ENCODE data around the gene ITGA11.

Gene ITGA11

DNA sequence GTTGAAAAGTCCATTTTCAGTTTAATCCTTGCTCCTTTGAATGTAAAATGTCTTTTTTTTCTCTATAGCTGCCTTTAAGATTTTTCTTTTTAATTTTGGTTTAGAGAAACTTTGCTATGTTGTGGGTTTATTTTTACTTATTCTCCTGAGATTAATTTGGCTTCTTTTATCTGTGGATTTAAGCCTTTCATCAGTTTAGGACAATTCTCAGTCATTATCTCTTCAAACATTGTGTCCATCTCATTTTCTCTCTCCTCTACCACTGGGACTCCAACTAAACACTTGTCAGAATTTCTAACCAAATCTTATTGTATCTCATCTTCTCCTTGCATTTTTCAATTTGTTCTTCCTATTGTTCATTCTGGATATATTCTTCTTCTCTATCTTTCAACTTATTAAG, 12.4 kb upstream of the ITGA11 start:
- DNase-seq = no peak

DNA sequence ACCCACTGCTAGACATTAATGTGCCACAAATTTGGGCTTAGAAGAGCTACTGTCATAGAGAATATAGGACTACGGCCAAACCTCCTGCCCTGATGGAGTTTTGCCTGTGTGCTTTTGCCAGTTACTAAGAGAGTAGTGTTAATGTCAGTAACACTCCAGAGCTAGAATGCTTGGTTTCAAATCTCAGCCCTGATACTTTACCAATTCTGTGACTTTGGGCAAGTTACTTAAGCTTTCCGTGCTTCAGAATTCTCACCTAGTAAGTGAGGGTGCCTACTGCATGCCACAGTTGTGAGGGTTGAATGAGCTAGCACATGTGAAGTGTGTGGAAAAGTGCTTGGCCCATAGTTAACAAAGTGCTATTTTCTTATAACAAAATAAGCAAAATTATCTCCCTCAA, 10.9 kb upstream of the ITGA11 start:
- DNase-seq = no peak

DNA sequence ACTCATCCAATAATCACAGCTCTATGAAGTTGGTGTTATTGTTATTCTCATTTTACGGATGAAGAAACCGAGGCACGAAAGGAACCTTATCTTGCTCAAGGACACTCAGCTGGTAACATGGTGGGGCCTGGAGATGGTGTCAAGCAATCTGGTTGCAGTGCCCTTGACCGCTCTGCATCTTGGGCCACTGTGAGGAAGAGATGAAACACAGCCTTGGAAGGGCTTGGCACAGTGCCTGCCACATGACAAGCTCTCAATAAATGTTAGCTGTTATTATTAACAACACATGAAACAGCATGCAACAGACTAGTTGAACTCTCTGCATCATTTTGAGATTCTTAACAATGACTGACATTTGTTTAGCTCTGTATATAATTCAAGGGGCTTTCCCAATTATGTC, 10.1 kb upstream of the ITGA11 start:
- no peak for DNase-seq

DNA sequence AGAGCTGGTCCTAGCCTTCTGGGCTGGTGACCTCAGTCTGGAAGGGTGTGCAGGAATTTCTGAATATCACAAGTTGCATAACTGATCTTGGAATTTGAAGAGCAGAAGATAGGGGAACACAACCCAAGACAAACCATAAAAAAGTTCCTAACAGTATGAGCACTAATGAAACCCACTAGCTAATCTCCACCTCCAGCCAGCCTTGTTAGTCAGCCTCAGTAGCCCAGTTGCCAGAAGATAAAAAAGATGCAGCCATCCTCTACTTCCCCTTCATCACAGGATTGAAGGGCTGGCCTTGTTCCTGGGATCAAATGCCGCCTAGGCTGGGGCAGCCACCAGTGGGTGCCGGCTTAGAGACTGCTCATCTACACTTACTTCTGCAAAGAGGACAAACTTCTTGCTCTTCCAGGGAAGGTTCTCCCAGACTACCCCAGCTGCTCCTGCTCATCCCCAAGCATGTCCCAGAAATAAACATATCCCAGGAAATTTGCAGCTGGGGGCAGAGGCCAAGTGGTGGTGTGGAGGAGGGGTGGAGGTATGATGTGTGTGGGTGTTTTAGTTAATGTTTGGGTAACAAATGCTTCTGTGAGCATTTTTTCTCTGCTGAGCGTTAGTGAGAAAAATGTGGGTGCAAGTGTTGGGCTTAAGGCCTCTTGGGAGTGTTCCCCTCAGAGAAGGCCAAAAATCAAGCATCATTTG, 9.2 kb upstream of the ITGA11 start:
- DNase-seq = no peak

DNA sequence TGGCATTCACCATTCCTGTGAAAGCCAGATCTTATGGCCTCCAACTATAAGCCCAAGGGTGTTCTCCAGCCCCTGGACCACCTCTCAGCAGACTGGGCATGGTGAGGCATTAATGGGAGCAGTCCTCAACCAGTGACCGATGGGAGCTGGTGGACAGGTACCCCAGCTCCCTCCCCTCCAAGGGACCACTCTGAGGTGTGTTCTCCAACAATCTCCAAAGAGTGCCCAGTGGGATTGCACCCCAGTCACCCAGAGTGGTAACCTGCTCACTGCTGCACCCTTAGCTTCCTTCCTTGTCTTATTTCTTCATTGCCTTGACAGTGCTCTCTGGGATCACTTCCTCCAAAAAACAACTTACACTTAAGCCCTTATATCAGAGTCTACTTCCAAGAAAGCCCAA, 8.2 kb upstream of the ITGA11 start:
- no peak for DNase-seq

DNA sequence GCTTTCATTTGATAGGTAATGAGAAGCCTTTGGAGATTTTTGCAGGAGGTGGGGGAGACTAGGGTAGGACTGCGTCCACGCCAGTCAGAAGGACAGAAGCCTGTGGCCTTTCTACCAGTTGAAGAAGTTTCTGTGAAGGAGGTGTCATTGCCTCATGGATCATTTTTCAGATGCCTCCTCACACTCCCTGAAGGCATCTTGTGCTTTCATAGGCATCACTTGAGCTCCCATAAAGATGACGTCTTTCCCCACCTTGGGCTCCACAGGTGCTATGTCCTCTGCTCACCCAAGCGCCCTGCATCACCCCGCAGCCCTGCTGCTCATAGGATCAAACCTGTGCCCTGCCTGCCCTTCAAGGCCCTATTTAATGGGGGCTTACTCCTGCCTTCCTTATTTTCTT, 7.5 kb upstream of the ITGA11 start:
- no peak for DNase-seq

DNA sequence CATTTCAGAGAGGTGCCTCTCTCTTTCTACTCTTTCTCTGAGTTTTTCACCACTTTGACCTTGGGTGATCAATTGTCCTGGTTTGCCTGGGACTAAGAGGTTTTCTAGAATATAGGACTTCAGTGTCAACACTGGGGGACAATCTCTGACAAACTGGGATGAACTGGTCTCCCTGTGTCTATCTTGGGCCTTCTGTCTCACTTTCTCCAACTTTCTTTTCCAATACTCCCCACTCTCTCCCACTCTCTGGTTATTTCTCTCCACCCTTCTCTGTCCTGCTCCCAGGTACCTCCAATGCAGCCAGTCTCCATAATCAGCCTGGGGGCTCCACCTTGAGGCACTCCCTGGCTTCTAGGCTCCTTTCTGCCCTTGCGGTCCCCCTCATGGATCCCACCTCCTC, 4.7 kb upstream of the ITGA11 start:
- DNase-seq = no peak

DNA sequence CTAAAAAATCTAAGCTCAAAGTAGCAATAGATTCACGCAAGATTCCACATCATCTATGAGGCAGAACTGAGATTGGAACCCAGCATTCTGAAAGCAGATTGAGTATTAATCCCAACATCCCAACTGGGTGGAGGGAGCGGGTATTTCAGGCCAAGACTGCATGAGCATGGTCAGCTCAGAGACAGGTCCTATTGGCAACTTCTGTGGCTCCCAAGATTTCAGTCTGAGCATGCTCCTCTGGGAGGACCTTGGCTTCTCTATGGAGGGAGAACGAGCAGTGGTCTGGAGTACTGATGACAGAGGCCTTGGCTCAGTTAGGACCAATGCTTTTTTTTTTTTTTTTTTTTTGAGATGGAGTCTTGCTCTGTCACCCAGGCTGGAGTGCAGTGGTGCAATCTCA, 4.0 kb upstream of the ITGA11 start:
- no peak for DNase-seq

DNA sequence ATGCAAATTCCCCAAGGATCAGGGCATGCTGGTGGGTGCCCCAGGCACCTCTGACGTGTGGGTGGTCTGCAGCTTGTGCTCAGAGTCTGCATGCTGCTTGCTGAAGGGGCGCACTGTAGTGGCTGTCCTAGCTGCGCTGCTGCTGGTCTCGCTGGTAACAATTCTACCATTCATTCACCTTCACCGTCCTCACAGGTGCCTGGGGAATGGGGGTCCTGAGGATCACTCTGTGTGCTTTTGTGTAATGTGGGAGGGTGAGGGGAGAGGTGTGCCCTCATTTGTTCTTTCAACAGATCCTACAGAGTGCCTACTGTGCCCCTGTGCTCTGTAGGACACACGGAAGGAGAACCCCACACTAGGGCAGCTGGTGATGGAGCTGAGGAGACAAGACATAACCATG, 2.1 kb upstream of the ITGA11 start:
- no peak for DNase-seq

DNA sequence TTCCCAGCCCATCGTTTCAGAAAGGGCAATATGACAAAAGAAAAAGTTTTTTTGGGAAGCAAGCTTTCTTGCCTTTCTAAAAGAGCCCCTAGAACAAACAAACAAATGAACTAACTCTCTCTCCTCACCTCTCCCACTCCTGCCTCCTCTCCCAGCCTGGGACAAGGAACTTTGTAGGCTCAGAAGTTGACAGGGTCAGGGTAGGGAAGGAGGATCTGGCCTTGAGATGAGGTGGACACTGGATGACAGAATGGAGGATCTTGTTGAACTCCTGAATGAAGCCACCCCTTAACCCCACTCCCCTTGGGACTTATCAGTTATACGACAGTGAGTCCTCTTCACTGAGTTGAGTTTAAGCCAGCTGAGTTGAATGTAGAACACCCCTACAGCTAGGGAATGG, 1.6 kb upstream of the ITGA11 start:
- DNase-seq = no peak

DNA sequence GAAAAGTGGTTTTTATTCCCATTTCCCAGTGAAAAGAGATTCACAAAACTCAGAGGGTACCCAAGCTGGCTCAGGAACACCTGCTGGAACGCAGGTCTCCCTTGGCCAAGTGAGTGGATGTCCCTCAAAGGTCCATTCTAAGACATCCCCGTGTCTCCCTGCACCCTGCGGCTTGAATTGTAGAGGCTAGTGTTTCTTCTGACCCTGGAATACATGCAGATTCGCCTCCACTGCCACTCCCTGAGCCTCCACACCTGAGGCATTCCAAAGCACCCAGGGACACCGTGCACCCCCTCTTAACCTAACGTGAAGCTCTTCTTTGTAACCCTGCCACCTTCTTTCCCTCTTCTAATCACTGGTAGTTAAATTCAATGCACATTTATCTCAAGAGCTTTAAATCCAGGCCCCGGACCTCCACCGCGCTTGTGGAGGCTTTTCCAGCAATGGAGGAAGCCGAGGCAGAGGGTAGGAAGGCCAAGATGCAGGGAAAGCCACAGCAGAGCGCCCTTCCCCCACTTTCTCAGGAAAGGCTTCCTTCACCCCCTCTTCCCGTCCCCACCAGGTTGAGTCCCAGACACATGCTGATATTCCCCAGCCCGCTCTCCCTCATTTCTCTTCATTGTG, 590 bp upstream of the ITGA11 start:
- DNase-seq = no peak

DNA sequence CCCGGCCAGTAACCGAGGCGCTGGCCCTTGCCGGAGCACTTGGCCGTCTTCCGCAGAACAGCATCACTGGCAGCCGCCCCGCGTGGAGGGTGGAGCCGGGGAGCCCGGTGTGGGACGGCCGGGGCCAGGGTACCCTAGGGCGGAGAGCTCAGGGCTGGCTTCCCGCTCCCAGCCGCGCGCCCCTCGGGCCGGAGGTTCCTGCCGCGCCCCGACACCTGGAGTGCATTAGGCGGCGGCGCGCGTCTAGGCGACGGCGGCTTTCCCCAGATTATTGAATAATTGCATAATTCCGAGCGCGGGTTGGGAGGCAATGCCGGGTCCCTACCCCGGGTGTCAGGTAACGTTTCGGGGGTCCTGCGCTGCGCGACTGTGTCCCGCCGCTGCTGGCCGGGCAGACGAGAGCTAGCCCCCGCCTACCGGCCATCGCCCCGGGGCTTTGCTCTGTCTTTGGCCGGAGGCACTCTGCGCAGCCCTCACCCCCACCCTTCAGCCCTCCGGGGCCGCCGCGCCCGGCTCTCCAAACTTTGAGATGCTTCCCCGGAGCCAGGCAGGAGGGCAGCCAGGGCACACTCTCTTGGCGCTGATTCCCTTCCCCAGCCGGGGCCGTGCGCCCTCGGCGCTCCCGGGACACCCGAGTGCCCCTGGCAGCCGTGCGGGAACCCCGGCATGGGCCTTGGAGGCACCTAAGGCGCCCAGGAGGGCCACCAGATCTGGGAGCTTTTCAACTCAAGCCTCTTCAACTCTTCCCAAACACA, 749 bp downstream of the ITGA11 start:
- DNase-seq = no peak

DNA sequence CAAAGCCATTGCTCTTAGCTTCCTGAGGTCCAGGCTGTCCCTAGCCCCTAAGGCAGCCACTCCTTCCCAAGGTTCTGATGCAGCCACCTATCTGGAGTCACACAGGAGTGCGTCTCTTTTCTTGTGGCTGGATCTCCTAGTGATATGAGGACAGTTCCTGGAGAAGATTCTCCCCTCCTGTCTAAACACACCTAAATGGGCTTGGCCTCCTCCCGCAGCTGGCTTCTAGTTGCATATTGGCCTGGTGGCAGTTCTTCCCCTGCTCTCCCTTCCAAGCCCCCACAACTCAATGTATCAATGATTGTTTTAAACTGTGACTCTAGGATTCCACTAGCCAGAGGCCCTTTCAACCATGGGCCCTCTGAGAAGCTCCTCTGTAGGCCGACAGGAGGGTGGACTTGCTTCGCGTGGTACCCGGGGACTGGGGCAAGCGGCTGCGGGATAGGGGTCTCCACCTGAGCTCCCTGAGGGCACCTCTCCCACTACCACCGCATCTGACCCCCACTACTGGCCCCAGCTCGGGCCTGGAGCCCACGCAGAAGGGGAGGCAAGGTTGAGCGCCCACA, 1.4 kb downstream of the ITGA11 start:
- no peak for DNase-seq

DNA sequence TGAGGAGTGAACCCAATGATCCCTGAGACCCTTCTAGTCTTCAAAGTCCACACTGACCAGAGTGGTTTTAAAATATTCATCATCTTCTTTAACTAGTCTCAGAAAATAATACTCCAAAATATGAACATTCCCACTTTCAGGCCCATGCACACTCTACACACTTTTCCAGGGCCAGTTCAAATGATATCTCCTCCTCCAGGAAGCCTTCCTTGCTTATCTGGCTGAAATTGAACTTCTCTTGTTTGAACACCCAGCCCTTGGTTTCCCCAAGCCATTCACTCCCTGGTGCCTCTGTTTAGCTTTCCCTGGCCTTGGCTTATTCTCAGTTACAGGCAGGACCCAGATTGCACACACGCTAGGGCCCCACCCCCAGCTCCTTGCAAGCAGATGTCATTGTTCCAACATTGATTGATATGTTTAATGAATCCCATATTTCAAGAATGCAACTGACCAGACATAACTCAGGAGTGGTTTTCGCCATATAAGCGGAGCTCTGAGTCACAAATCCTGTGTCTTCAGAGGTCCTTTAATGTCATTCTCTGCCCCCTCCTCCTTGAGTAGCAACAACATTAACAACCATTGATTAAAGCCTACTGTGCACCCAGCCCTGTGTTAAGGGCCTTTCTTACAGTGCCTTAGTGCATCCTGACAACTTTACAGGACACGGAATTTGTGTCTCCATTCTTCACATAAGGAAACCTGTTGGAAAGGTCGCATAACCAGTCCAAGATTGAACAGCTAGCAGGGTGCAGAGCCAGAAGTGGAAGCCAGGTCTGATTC, 2.1 kb downstream of the ITGA11 start:
- DNase-seq = no peak

DNA sequence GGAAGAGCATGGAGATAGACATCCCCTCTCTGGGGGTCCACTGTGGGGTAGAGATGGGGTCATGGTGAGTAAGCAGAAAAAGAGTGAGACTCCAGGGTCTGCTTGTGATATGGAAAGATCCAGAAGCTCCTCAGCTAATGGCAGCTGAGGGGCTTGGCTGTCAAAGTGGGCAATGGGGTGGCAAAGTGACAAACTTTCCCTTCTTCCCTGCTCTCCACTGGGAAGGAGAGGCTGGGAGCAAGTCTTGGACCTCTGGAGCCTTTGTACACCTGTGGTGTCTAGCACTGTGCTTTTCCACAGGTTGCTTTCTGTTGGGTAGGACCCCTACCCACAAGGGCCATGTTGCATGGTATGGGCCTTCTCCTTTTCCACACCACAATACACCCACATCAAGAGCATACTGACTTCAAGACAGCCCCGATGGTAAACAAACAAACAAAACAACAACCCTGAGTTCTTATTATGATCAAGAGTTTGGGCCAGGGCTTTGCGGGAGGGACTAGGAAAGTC, 3.5 kb downstream of the ITGA11 start:
- no peak for DNase-seq

DNA sequence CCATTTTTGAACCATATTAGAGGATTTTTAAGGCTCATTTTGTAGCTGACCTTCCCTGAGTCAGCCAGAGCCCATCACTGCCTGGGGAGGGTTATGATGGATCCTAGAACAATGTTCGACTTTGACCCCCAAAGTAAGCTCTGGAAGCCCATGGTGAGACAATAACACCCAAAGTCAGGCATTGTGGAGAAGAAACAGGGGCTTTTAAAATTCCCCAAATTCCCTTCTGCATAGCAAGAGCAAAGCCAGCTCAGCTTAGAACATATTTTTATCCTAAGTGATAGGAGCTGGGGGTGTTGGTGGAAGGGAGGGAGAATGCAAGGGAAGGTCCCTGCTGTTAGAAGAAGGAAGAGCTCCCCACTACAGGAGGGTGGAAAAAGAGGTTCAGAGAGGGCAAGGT, 4.0 kb downstream of the ITGA11 start:
- DNase-seq = no peak

DNA sequence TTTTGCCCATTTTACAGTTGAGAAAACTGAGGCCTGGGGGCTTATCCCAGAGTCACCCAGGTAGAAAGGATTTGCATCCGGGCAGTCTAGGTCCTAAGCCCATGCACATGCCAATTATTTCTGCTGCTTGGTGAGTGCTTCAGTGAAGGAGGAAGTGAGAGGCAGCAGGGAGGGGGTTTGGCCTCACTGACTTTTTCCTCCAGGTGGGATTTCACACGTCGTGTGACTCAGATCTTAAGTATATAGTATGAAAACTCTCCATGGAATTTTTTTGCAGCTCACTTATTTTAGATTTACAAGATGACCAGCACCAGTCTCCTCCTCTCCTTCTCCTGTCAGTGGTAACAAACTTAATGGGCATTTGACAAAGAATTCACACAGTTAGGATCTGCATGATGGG, 4.6 kb downstream of the ITGA11 start:
- no peak for DNase-seq

DNA sequence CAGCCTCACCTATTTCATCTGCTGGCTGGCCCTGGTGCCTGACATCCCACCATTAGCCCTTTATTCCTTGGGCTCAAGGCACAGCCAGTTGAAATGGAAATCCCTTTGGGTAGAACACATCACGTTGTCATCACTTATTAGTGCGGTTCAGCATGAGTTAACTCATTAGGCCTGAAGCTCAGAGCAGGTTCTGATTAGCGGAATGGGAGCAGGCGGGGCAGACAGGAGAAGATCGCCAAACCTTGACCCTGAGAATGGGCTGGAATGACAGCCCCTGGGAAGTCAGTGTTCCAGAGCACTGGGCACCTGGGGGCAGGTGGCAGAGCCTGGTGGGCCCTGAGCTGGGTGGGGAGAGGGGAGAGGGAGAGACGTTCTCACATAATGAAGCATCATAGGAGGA, 5.8 kb downstream of the ITGA11 start:
- DNase-seq = no peak

DNA sequence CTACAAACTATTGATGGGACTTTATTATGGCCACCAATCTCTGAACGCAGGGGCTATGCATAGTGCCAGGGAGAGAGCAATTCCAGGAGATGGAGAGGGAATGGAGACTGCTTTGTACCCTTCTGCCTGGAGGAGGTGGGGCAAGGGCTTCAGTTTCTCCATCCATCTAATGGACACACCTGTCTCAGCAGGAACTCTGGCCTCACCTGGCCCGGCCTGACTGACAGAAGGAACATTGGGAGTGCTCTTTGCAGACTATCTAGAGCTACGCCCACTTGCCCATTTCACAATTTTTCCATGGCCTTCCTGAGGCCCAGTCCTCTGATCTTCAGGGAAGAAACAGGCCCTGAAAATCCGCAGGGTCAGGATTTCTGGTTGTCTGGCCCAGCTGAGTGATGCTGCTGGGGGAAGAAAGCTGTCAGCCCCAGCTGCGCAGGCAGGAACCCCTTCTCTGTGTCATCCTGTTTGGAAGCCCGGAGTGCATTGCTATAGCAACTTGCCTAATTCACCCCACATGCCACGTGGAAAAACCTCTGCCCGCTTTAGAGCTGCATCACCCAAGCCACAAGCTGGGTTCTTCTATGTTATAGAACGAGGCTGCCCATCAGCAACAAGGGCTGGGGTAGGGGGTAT, 6.4 kb downstream of the ITGA11 start:
- no peak for DNase-seq

DNA sequence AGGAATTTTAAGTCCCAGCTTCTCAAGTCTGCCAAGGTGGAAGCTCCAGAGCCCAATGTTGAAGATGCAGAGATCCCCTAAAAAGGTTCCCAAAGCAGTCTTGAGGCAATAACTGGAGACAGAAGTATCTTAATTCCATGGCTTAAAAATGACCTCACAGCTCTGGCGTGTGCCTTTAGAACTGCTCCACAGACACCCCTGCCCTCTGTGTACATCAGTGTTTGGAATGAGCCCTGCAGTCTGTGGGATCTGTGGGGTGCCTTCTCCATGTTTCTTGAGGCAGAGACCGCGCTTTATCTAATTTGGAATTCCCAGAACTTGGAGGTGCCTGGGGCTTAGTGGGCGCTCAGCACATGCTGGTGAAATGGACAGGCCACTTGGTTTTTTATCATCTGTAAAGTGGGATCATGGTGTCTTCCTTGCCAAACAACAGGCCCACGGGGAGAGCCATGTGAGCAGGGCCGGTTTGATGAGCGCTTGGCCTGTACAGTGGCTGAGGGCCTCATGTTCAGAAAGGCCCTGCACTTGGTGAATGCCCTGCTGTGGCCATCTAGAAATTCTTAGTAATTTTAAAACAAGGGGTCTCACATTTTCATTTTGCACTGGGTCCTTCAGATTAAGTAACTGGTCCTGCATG, 7.1 kb downstream of the ITGA11 start:
- no peak for DNase-seq

DNA sequence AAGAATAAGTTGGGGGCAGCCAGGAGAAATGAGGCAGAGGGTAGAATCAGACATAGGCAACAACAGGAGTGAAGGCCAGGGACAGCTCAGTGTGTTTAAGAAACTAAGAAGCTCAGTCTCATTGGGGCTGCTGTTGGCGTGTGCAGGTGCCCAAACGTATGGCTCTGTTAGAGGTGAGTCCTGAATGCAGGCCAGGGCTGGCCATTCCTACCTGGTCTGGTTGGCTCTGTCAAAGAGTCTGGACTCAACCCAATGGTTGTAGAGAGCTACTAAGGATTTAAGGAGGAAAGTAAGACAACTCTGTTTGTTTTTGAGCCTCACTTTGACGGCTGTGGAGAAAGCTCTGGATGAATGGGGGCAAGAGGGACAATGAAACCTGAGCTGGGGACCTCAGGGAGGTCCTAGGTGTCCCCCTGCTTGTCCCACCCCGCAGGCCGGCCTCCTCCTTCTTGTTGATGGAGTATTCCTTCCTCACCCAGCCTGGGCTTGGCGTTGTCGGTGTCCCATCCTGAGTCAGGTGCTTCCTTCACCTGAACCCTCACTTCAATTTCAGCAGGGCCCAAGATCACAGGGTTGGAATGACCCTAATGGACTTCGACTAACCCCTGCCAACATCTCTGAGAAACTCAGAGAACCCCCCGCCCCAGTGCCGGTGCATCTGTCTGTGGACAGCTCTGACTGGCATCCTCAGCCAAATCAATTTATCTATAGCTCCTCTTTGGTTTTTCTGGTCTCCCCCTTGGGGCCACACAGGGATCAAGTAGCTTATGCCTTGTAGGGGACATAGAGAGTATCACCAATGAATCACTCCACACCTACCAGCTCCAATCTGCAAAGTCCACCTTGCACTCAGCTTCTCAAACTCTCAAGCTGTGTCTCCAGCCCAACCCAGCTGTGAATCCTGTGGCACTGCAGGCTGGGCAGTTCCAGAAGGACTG, 8.3 kb downstream of the ITGA11 start:
- no peak for DNase-seq
